NCI-H345 treated with DMSO at 0.1 percent for 48 hours (cell line): ENCODE data around the gene ARFGEF3.
"Not testable (repeated sequence)": the region's sequence is repeated elsewhere in the genome, so short reads cannot be mapped to it uniquely, and the experiment has no call there.

ENCODE experiments used
- DNase-seq: peaks from one replicate; lab custom pipeline; 2025; ENCODE audit not compliant: unreplicated experiment; lab: John Stamatoyannopoulos, UW

The ARFGEF3 gene

GRCh38 chr6:138161338-138162110 lies at the start of gene ARFGEF3:
TSS of gene ARFGEF3 (plus strand) at chr6:138161939. CDS start at chr6:138162087, 148 bp downstream.
- DNase-seq = peak; percentile 23

- DNase-seq = no peak
Observed at GRCh38 chr6:138113588-138114210, 48.0 kb upstream of the ARFGEF3 start.

- DNase-seq = peak; percentile 32
Observed at GRCh38 chr6:138115201-138115600, 46.5 kb upstream of the ARFGEF3 start.

GRCh38 chr6:138115877-138116660 lies 45.7 kb upstream of the ARFGEF3 start:
- peak; percentile 79 for DNase-seq

- no peak for DNase-seq
Observed at GRCh38 chr6:138116661-138116999, 45.1 kb upstream of the ARFGEF3 start.

- DNase-seq = no peak
Observed at GRCh38 chr6:138117376-138117914, 44.3 kb upstream of the ARFGEF3 start.

- DNase-seq = not testable (repeated sequence)
Observed at GRCh38 chr6:138119229-138119628, 42.5 kb upstream of the ARFGEF3 start.

- no peak for DNase-seq
Observed at GRCh38 chr6:138119976-138120375, 41.8 kb upstream of the ARFGEF3 start.

- no peak for DNase-seq
Observed at GRCh38 chr6:138124096-138124495, 37.6 kb upstream of the ARFGEF3 start.

- DNase-seq = no peak
Observed at GRCh38 chr6:138128096-138128495, 33.6 kb upstream of the ARFGEF3 start.

- no peak for DNase-seq
Observed at GRCh38 chr6:138129190-138129589, 32.5 kb upstream of the ARFGEF3 start.

GRCh38 chr6:138142806-138143205 lies 18.9 kb upstream of the ARFGEF3 start:
- no peak for DNase-seq

GRCh38 chr6:138145402-138145801 lies 16.3 kb upstream of the ARFGEF3 start:
- DNase-seq = no peak

- DNase-seq = no peak
Observed at GRCh38 chr6:138146544-138146943, 15.2 kb upstream of the ARFGEF3 start.

GRCh38 chr6:138155443-138155842 lies 6.3 kb upstream of the ARFGEF3 start:
- DNase-seq = no peak

- no peak for DNase-seq
Observed at GRCh38 chr6:138157986-138158638, 3.6 kb upstream of the ARFGEF3 start.

- DNase-seq = no peak
Observed at GRCh38 chr6:138159246-138159645, 2.5 kb upstream of the ARFGEF3 start.

GRCh38 chr6:138160329-138161087 lies 1.2 kb upstream of the ARFGEF3 start:
- DNase-seq = peak; percentile 61

GRCh38 chr6:138161088-138161337 lies 726 bp upstream of the ARFGEF3 start:
- no peak for DNase-seq

GRCh38 chr6:138162111-138162954 lies 594 bp downstream of the ARFGEF3 start:
- peak; percentile 20 for DNase-seq
